ENCODE data around the gene IL2. TPM values are rescaled to one million over a fixed set of nuclear protein-coding genes. Genes with fewer than 3 reads are reported as not detected.

The IL2 gene
- total RNA-seq, 1 experiment from 2014 or later: 1.3 TPM

- no peak for TF ChIP-seq SIN3A (IDR thresholded peaks at IDR 0.05; ENCODE audit: low read depth)
- no peak for TF ChIP-seq CEBPB (IDR thresholded peaks at IDR 0.05; ENCODE audit: low read depth)
- TF ChIP-seq POLR2AphosphoS5 (IDR thresholded peaks at IDR 0.05; ENCODE audit: low read depth, low read length): no peak
- TF ChIP-seq TCF7L2 (IDR thresholded peaks at IDR 0.05; ENCODE audit: borderline replicate concordance, extremely low read depth, insufficient read depth, insufficient read length): no peak
These were observed 22.2 kb downstream of the IL2 start (continued) for GRCh38 chr4:122434285-122434684.

- ChIA-PET POLR2A (no interaction called here), CTCF (no interaction called here), RAD21 (ENCODE audit: low non-redundant PET in 1 of 2, low total read pairs in 2 of 2, uncharacterized antibody in 2 of 2, unreplicated experiment in 2 of 2) (no interaction called here)
- Histone ChIP-seq H3K9me3 (ENCODE audit: control insufficient read depth in 1 of 2, insufficient read depth in 1 of 2, low read depth in 1 of 2, low read length in 2 of 2) (no peaks in the 10 kb centered on the region), H3K4me1 (ENCODE audit: control insufficient read depth in 1 of 2, insufficient read depth in 2 of 2, low read length in 2 of 2) (no peaks in the 10 kb centered on the region), H3K9ac (ENCODE audit: low read length) (no peak overlapping the region), H3K4me3 (replicated peaks in 1 of 2; ENCODE audit: low read depth in 1 of 2, low read length in 2 of 2) (no peak overlapping the region), H2AFZ (ENCODE audit: low read depth, low read length, poor library complexity, severe bottlenecking) (no peak overlapping the region), H4K20me1 (ENCODE audit: insufficient read depth) (no peaks in the 10 kb centered on the region), H3K79me2 (ENCODE audit: insufficient read depth, low read length) (no peaks in the 10 kb centered on the region), H3K36me3 (ENCODE audit: control insufficient read depth in 1 of 2, insufficient read depth in 2 of 2, low read length in 2 of 2) (no peaks in the 10 kb centered on the region), H3K27me3 (ENCODE audit: insufficient read depth, low read length) (no peaks in the 10 kb centered on the region), H3K9me2 (ENCODE audit: insufficient read depth) (peaks cover 3% of the 10 kb centered on the region; the same call in 1 of the 2 replicates), H3K27ac (ENCODE audit: low read depth, low read length) (no peak overlapping the region), H3K4me2 (ENCODE audit: low read length) (no peak overlapping the region)
- intact Hi-C loops (cut with micrococcal nuclease): no loop called here
- no peak for ATAC-seq
- DNase-seq (ENCODE audit: low read depth, low spot score): no peak
- TF ChIP-seq SP1 (IDR thresholded peaks at IDR 0.05; ENCODE audit: low read depth) (no peak), EGR1 (IDR thresholded peaks at IDR 0.05; ENCODE audit: low read depth) (no peak), FOSL1 (IDR thresholded peaks at IDR 0.05; ENCODE audit: low read depth) (no peak), CBX3 (IDR thresholded peaks at IDR 0.05; ENCODE audit: low read depth) (no peak), TCF7L2 (IDR thresholded peaks at IDR 0.05; ENCODE audit: borderline replicate concordance, extremely low read depth, insufficient read depth, insufficient read length) (no peak), EZH2 (IDR thresholded peaks at IDR 0.05) (no peak), MAX (IDR thresholded peaks at IDR 0.05) (no peak), ZBTB33 (IDR thresholded peaks at IDR 0.05; ENCODE audit: extremely low read depth, insufficient replicate concordance, low read length) (no peak), ZNF274 (IDR thresholded peaks at IDR 0.05; ENCODE audit: low read depth, low read length) (no peak), REST (IDR thresholded peaks at IDR 0.05; ENCODE audit: low read depth) (no peak), ATF3 (IDR thresholded peaks at IDR 0.05) (no peak), POLR2AphosphoS5 (IDR thresholded peaks at IDR 0.05; ENCODE audit: low read depth, low read length) (no peak), CEBPB (IDR thresholded peaks at IDR 0.05; ENCODE audit: low read depth) (no peak), POLR2A (IDR thresholded peaks at IDR 0.05; ENCODE audit: borderline replicate concordance, extremely low read depth, insufficient read depth, insufficient read length) (no peak), SRF (IDR thresholded peaks at IDR 0.05; ENCODE audit: low read depth) (no peak), ZFX (IDR thresholded peaks at IDR 0.05) (no peak), JUND (IDR thresholded peaks at IDR 0.05) (no peak), SIN3A (IDR thresholded peaks at IDR 0.05; ENCODE audit: low read depth) (no peak), CTCF (IDR thresholded peaks at IDR 0.05 in 2 of 3, conservative IDR thresholded peaks at IDR 0.05 in 1 of 3; ENCODE audit: borderline replicate concordance in 1 of 3, insufficient read depth in 1 of 3, low read depth in 2 of 3, low read length in 2 of 3) (no peak), RAD21 (IDR thresholded peaks at IDR 0.05; ENCODE audit: low read depth) (no peak)
- BruUV-seq (replicated peaks): no TSS peak
These were observed 25.2 kb downstream of the IL2 start for GRCh38 chr4:122431351-122431750.
